Measurements from ENCODE around the gene NTM. TPM values are rescaled to one million over a fixed set of nuclear protein-coding genes. Genes with fewer than 3 reads are reported as not detected.

Gene NTM
- total and polyA plus RNA-seq, 2 experiments from 2014 or later, result 2.2 to 4.9 TPM

DNA sequence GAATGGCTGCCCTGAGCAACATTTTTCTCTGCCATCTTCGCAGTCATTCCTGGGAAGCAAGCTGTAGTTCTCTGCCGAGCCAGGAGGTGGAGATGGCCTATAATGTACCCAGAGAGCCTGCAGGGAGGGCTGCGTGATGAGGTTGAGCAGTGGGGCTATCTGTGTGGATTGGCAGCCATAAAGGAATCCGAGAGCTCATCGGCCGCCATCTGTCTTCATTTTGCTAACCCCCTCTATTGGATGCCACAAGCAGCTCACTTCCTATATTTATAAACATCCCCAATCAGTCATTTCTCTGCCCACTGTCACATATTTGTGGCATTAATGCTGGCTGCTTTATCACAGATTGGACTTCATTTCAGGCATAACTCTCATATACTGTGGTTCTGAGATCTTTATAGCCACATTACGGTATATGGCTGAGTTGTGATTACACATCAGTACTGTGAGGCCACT lies 209.5 kb downstream of the NTM start:
- Histone ChIP-seq H3K27ac (no peak overlapping the region), H3K9me2 (replicated peaks; ENCODE audit: insufficient read depth) (no peaks in the 10 kb centered on the region), H3K4me3 (no peak overlapping the region), H4K20me1 (ENCODE audit: insufficient read depth, poor library complexity, severe bottlenecking) (no peaks in the 10 kb centered on the region), H3K9me3 (ENCODE audit: low read depth) (no peaks in the 10 kb centered on the region), H3K79me2 (no peaks in the 10 kb centered on the region), H3K27me3 (peaks cover 6% of the 10 kb centered on the region), H2AFZ (no peak overlapping the region), H3K36me3 (replicated peaks; ENCODE audit: insufficient read depth, low read depth) (no peaks in the 10 kb centered on the region), H3K4me1 (ENCODE audit: insufficient read depth) (no peaks in the 10 kb centered on the region), H3K4me2 (no peak overlapping the region)
- WGBS (ENCODE audit: low lambda C conversion rate, missing lambda C conversion rate), result 66% methylated on average over 7 of the region's 7 CpGs
- TF ChIP-seq, protein P1, sequence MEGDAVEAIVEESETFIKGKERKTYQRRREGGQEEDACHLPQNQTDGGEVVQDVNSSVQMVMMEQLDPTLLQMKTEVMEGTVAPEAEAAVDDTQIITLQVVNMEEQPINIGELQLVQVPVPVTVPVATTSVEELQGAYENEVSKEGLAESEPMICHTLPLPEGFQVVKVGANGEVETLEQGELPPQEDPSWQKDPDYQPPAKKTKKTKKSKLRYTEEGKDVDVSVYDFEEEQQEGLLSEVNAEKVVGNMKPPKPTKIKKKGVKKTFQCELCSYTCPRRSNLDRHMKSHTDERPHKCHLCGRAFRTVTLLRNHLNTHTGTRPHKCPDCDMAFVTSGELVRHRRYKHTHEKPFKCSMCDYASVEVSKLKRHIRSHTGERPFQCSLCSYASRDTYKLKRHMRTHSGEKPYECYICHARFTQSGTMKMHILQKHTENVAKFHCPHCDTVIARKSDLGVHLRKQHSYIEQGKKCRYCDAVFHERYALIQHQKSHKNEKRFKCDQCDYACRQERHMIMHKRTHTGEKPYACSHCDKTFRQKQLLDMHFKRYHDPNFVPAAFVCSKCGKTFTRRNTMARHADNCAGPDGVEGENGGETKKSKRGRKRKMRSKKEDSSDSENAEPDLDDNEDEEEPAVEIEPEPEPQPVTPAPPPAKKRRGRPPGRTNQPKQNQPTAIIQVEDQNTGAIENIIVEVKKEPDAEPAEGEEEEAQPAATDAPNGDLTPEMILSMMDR (IDR thresholded peaks at IDR 0.05; ENCODE audit: poor library complexity), result peak; percentile 53
- TF ChIP-seq EZH2phosphoT487 (IDR thresholded peaks at IDR 0.05; ENCODE audit: low read depth, severe bottlenecking, unreplicated experiment), result no peak
- DNase-seq (ENCODE audit: low spot score), result peak; percentile 59

DNA sequence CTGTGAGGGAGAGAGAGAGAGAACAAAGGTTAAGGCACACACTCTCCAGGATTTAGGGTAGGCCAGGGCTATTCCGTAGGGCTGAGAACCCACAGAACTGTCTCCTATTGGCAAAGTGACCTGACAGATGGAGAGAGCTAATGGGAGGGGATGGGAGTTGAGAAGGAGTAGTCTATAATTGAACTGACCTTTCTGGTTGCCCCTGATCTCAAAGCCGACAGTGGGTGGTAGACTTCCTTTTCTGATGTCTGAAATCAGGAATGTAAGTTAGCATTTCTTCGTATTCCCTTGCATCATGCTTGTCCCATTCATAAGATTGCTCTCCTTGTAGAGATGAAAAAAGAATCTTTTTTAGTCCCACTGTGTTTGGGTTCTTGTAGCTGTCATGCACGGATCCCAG lies 210.1 kb downstream of the NTM start:
- H3K9me3 ChIP-seq (ENCODE audit: low read depth), result no peaks in the 10 kb centered on the region
- WGBS (ENCODE audit: low lambda C conversion rate, missing lambda C conversion rate), result 90% methylated on average over 4 of the region's 4 CpGs
- TF ChIP-seq EZH2 (IDR thresholded peaks at IDR 0.05; ENCODE audit: borderline replicate concordance) (no peak), EZH2phosphoT487 (IDR thresholded peaks at IDR 0.05; ENCODE audit: low read depth, severe bottlenecking, unreplicated experiment) (no peak)
- TF ChIP-seq, protein P1 (IDR thresholded peaks at IDR 0.05; ENCODE audit: poor library complexity), result no peak
- no peaks in the 10 kb centered on the region for H3K79me2 ChIP-seq
- no peak overlapping the region for H3K4me3 ChIP-seq
- DNase-seq (ENCODE audit: low spot score), result no peak
- H3K27ac ChIP-seq, result no peak overlapping the region
- no peak overlapping the region for H3K4me2 ChIP-seq
- no peak overlapping the region for H2AFZ ChIP-seq
- H4K20me1 ChIP-seq (ENCODE audit: insufficient read depth, poor library complexity, severe bottlenecking), result no peaks in the 10 kb centered on the region
- H3K4me1 ChIP-seq (ENCODE audit: insufficient read depth), result no peaks in the 10 kb centered on the region
- H3K36me3 ChIP-seq (replicated peaks; ENCODE audit: insufficient read depth, low read depth), result no peaks in the 10 kb centered on the region
- H3K9me2 ChIP-seq (replicated peaks; ENCODE audit: insufficient read depth), result no peaks in the 10 kb centered on the region
- peaks cover 6% of the 10 kb centered on the region for H3K27me3 ChIP-seq

DNA sequence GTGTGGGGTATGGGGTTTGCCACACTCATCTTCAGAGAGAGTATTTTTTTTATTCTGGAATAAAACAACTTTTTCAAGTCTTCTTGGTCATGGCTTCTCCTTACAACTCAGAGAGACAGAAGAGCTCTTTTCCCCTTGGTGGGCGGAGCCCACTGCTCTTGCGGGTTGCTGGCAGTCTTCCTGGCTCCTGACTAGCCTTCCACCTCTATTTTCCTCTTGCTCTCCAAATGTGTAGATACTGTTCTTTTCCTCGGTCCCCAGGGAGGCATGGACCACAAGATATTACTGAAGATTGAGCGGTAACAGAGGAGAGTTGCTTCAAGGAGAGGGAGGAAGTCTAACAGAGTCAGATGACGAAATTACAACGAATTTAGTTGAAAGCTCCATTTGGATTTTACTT lies 210.6 kb downstream of the NTM start:
- Histone ChIP-seq H2AFZ (no peak overlapping the region), H3K27ac (no peak overlapping the region), H3K27me3 (peaks cover 1% of the 10 kb centered on the region), H3K9me3 (ENCODE audit: low read depth) (no peaks in the 10 kb centered on the region), H3K4me2 (no peak overlapping the region), H3K79me2 (no peaks in the 10 kb centered on the region), H3K36me3 (replicated peaks; ENCODE audit: insufficient read depth, low read depth) (no peaks in the 10 kb centered on the region), H3K4me3 (no peak overlapping the region), H3K9me2 (replicated peaks; ENCODE audit: insufficient read depth) (no peaks in the 10 kb centered on the region), H4K20me1 (ENCODE audit: insufficient read depth, poor library complexity, severe bottlenecking) (no peaks in the 10 kb centered on the region), H3K4me1 (ENCODE audit: insufficient read depth) (no peaks in the 10 kb centered on the region)
- TF ChIP-seq, protein P1 (IDR thresholded peaks at IDR 0.05; ENCODE audit: poor library complexity), result no peak
- TF ChIP-seq EZH2 (IDR thresholded peaks at IDR 0.05; ENCODE audit: borderline replicate concordance) (no peak), EZH2phosphoT487 (IDR thresholded peaks at IDR 0.05; ENCODE audit: low read depth, severe bottlenecking, unreplicated experiment) (no peak)
- no peak for DNase-seq (ENCODE audit: low spot score)
- 90% methylated on average over 6 of the region's 6 CpGs for whole genome bisulfite sequencing (ENCODE audit: low lambda C conversion rate, missing lambda C conversion rate)

DNA sequence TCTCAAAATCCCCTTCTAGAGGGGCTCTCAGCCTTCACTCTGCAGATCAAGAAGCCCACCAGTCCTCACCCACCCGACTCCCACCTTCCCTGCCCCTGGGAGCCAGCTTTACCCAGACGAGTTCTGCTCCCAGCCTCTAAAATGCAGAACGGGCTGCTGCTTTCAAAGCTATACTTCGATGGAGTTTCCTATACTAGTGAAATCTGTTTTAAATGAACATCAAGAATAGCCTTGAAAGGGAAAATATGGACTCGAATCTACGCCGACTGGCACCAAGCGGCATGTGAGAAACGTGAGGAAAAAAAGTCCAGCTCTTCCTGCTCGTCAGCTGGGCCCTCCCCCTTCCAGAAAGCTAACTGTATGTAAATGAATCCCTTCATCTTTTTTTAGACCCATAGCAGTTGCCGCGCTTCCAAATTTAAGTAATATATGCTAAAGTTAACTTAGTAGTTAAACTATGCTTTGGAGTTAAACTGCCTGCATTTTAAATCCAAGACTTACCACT lies 211.7 kb downstream of the NTM start:
- H2AFZ ChIP-seq, result no peak overlapping the region
- TF ChIP-seq EZH2 (IDR thresholded peaks at IDR 0.05; ENCODE audit: borderline replicate concordance) (no peak), EZH2phosphoT487 (IDR thresholded peaks at IDR 0.05; ENCODE audit: low read depth, severe bottlenecking, unreplicated experiment) (no peak)
- TF ChIP-seq, protein P1 (IDR thresholded peaks at IDR 0.05; ENCODE audit: poor library complexity), result no peak

More for the DNA sequence above, 211.7 kb downstream of the NTM start:
- no peak for DNase-seq (ENCODE audit: low spot score)
- WGBS (ENCODE audit: low lambda C conversion rate, missing lambda C conversion rate), result 85% methylated on average over 12 of the region's 12 CpGs
- Histone ChIP-seq H3K9me3 (ENCODE audit: low read depth) (no peaks in the 10 kb centered on the region), H3K4me2 (no peak overlapping the region), H3K27me3 (no peaks in the 10 kb centered on the region), H3K79me2 (no peaks in the 10 kb centered on the region), H3K27ac (no peak overlapping the region), H3K4me1 (ENCODE audit: insufficient read depth) (no peaks in the 10 kb centered on the region), H3K9me2 (replicated peaks; ENCODE audit: insufficient read depth) (no peaks in the 10 kb centered on the region), H3K36me3 (replicated peaks; ENCODE audit: insufficient read depth, low read depth) (no peaks in the 10 kb centered on the region), H4K20me1 (ENCODE audit: insufficient read depth, poor library complexity, severe bottlenecking) (no peaks in the 10 kb centered on the region), H3K4me3 (no peak overlapping the region)

Measured in hepatocyte (in vitro differentiated cells).